ENCODE data around the gene POLR3K.

The POLR3K gene

GRCh38 chr16:78444-79150 lies 25.2 kb upstream of the POLR3K start:
- no peak for DNase-seq

GRCh38 chr16:77807-78443 lies 24.5 kb upstream of the POLR3K start, which contains the start of gene MPG:
Gene MPG, plus strand, starts transcription at chr16:78225. Its CDS starts 85 bp downstream, at chr16:78310.
- peak; percentile 64 to 87 for DNase-seq

GRCh38 chr16:77273-77806 lies 23.9 kb upstream of the POLR3K start:
- peak in 1 of 2 donors; percentile 34 for DNase-seq

GRCh38 chr16:76535-77272 lies 23.3 kb upstream of the POLR3K start:
- no peak for DNase-seq

GRCh38 chr16:75580-76501 lies 22.4 kb upstream of the POLR3K start:
- DNase-seq = peak; percentile 58 to 60

DNA sequence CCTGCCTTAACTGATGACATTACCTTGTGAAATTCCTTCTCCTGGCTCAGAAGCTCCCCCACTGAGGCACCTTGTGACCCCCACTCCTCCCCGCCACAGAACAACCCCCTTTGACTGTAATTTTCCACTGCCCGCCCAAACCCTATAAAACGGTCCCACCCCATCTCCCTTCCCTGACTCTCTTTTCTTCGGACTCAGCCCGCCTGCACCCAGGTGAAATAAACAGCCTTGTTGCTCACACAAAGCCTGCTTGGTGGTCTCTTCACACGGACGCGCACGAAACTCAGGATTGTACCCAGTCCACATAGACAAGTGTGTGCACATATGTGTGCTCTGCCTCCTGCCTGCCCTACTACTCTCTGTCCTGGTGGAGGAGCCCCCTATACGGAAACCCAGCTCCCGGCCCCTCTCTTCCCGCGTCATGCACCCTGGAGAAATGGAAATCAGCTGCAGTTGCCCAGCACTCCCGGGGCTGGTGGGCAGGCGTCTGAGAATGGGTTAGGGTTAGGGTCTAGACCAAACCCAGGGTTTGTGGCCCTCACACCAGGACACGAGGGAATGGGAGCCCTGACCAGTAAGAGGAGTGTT lies 21.4 kb upstream of the POLR3K start:
- no peak for DNase-seq

DNA sequence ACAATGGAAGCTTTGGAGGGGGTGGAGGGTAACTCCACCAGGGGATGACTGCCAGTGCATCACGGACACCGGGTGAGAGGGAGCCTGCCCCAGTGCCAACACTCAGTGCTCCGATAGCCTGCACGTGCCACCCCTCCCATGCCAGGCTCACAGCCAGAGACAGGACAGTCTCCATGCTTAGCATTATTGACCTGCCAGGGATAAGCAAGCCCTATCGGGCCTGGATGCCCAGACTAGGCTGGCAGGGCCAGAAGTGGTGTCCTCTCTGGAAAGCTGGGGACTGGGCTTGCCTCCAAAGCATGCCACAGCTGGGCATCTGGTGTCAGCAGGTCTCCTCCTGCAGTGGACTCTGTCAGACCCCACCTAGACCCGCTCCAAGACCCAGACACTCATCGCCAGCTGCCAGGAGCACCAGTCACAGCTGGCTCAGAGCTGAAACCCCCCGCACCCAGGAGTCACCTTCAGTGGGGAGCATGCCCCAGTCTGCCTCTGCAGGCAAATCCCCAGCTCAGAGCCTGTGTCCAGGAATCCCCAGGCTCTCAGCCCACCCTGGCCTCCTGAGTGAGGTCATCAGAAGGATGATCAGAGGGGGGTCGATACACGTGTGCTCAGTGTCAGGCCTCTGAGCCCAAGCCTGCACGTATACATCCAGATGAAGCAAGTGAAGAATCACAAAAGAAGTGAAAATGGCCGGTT lies 20.8 kb upstream of the POLR3K start:
- no peak for DNase-seq

GRCh38 chr16:72561-73548 lies 19.4 kb upstream of the POLR3K start, which contains the start of gene RHBDF1:
Gene RHBDF1, minus strand, starts transcription at chr16:72631. Its CDS starts 7,616 bp downstream, at chr16:65015.
- peak; percentile 31 to 39 for DNase-seq

DNA sequence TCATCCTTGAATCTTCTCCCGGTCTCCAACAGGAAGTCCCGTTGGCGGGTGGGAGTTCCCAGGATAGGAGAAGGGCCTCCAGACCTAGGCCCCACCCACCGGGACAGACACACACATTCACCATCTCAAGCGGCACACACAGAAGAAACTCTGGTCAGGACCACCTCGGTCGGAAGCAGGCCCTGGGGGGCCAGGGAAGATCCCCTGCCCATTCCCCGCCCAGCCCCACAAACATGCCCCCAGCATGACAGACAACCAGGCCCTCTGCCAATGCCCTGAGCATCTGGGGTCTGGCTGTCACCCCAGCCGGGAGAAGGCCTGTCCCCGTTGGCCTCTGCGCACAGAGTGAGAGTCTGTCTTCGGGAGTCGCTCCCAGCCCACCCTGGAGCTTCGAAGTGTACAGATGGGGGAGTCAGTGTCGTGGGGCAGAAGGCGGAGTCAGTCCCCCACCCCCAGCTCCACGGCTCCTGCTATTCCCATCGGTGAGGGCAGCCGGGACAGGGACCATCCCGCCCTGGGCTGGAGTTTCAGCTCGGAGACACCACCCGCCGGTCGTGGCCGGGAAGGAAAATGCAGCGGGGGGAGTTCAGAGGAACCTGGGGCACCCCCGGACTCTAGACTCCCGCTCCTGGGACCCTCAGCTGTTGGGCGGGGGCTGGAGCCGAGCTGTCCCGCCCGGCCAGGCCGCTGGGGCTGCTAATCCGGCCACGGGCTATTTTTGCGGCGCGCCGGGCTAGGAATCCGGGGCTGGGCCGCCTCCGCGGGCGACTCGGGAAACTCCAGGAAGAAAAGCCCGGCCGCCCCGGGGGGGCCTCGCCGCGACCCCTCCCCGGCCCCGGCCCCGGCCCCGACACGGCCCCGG lies 18.4 kb upstream of the POLR3K start:
- no peak for DNase-seq

DNA sequence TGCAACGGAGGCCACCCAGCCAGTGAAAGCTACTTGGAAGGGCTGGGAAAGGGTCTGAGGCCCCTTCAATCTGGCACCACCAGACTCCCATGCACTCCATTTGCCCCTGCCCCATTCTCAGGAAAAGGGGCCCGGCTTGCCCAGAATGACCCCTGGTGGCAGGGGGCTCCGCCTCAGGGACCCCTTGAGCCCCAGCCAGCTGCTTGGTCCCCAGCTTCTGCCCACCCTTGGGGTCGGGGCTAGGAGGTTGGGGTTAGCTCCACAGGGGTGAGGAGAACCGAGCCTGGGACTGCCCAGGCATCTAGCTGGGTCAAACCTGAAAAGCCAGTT lies 17.8 kb upstream of the POLR3K start:
- no peak for DNase-seq

GRCh38 chr16:69181-69580 lies 15.8 kb upstream of the POLR3K start:
- DNase-seq = no peak

DNA sequence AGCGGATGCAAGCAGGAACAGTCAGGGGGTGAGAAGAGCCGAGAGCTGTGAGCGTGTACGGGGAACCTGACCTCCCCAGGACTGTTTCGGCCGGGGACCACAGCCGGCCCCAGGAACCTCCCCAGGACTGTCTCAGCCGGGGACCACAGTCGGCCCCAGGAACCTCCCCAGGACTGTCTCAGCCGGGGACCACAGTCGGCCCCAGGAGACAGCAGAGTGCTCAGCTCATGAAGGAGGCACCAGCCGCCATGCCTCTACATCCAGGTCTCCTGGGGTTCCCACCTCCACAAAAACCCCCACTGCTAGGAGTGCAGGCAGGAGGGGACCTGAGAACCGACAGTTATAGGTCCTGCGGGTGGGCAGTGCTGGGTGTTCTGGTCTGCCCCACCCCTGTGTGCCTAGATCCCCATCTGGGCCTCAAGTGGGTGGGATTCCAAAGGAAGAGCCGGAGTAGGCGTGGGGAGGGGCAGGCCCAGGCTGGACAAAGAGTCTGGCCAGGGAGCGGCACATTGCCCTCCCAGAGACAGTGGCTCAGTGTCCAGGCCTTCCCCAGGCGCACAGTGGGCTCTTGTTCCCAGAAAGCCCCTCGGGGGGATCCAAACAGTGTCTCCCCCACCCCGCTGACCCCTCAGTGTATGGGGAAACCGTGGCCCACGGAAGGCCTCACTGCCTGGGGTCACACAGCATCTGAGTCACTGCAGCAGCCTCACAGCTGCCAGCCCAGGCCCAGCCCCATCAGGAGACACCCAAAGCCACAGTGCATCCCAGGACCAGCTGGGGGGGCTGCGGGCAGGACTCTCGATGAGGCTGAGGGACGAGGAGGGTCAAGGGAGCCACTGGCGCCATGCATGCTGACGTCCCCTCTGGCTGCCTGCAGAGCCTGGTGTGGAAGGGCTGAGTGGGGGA lies 14.7 kb upstream of the POLR3K start:
- DNase-seq = no peak

- DNase-seq = no peak
Measured at GRCh38 chr16:67183-67791, 13.9 kb upstream of the POLR3K start.

GRCh38 chr16:66309-67182 lies 13.1 kb upstream of the POLR3K start:
- DNase-seq = no peak

DNA sequence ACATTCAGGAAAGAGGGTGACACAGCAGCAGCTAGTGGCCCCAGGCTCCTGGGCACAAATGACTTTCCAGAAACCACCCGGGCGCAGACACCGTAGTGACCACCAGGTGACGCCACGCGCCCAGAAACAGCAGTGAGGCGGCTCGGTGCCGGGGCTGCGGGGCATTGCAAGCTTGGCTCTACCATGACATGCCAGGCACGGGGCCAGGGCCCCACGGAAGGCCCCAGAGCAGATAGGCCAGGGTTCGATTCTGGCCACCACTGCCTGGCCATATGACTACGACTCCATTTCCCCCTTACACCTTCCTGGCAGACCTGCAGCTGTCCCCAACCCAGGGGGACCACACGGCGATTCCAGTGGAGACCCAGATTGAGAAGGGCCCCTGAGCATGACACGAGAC lies 12.3 kb upstream of the POLR3K start:
- DNase-seq = peak; percentile 56 to 92

DNA sequence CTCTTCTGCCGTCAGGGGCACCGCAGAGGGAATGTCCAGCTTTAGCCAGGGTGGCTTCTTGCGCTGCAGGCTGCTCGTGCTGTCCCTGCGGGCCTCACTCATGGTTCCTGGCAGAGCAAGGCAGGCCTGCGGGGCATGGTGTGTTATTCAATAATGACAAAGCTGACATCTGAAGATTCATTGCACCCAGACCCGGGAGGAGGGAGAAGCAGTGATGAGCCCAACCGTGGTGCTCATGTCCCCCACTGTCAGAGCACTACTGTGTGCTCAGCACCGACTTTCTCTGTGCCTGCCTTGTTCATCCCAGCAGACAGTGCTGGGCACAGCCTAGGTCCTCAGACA lies 11.5 kb upstream of the POLR3K start:
- no peak for DNase-seq
